NCI-H345 (cell line): Measurements from ENCODE around the gene ZMYND15.

ENCODE experiments used
- DNase-seq: peaks from one replicate; lab custom pipeline; 2025; lab: John Stamatoyannopoulos, UW

ZMYND15 gene

DNA sequence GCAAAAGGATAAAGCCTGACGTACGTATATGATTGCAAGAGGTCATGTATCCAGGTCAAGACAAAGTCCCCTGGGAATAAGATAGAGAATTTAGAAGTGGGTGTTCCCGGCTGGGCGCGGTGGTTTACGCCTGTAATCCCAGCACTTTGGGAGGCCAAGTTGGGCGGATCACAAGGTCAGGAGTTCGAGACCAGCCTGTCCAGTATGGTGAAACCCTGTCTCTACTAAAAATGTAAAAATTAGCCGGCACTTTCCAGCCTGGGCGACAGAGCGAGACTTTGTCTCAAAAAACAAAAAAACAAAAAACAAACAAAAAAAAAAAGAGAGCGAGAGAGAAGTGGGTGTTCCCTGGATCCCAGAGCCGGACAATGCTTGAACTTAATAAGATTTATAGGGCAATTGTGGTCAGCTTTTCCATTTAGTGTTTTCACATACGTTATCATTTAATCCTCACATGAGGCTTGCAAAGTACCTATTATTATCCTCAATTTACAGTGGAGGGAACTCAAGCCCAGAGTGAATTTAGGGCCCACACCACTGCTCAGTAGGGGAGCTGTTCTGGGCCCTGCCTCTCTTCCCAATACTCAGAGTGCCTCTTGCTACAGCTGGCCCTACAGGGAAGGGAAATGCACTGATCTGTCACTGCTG is 48.6 kb downstream of the ZMYND15 start:
- no peak for DNase-seq

- DNase-seq = no peak
Observed at GRCh38 chr17:4788807-4789700, 49.4 kb downstream of the ZMYND15 start, which contains the start of gene GLTPD2. Gene GLTPD2 (plus strand): TSS chr17:4788964. CDS start chr17:4789012, 48 bp downstream.

DNA sequence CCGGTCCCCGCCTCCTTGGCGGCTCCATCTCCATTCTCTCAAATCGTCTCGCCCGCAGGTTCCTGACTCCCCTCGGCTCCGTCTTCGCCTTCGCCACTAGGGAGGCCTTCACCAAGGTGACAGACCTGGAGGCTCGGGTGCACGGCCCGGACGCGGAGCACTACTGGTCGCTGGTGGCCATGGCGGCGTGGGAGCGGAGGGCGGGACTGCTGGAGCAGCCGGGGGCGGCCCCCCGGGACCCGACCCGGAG is 50.0 kb downstream of the ZMYND15 start:
- no peak for DNase-seq

GRCh38 chr17:4789951-4790704 is 50.5 kb downstream of the ZMYND15 start:
- peak; percentile 78 for DNase-seq

DNA sequence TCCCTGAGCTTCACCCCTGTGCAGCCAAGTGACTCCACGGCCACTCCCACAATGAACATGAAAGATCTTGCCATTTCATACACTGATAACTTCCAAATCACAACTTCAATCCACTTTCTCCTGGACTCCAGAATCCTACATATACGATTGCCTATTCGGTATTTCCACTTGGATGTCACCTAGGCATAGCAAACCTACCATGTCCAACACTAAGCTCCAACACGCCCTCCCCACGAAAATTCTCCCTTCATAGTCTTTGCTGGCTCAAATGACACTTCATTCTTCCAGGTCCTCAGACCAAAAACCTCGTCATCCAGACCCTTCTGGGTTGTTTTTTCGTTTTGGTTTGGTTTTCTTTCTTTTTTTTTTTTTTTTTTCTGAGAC is 51.1 kb downstream of the ZMYND15 start:
- DNase-seq = no peak

DNA sequence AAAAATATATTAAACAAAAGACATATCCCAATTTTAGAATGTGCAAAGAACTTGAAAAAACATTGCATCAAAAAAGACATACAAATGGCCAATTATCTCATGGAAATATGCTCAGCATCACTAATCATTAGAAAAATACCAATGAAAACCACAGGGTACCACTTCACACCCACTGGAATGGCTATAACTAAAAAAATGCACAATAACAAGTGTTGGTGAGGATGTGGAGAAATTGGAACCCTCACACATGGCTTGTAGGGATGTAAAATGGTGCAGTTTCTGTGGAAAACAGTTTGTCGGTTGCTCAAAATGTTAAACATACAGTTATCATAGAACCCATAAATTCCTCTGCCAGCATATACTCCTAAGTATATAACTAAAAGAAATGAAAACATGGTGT is 55.5 kb downstream of the ZMYND15 start:
- no peak for DNase-seq
